Activated T-cell treated with anti-CD3 and anti-CD28 coated beads, Interleukin-2, amount 50 U/mL, for 4 hours (primary cell): ENCODE data around the gene LINC01488. TPM values are rescaled to one million over a fixed set of nuclear protein-coding genes. Genes with fewer than 3 reads are reported as not detected.
A peak's percentile ranks its signal among the peaks of the same experiment; 100 is the strongest.

Experiments
- ATAC-seq, 2 donors: fragments of 200-7000 bp; cut with Tn5 transposase; one replicate each; pipeline ENCODE4 v1.10.0; 2021
- DNase-seq: peaks from one replicate; pipeline ENCODE4 v3.0.0-alpha.2; 2020
- H3K27me3 Mint-ChIP-seq: one replicate; pipeline ENCODE4 v1.8.0; 2021; ENCODE audit warnings: low read depth, mixed read lengths
- H3K36me3 Mint-ChIP-seq: one replicate; pipeline ENCODE4 v1.8.0; 2022; ENCODE audit warnings: mixed read lengths; ENCODE audit not compliant: insufficient read depth
- H3K4me1 Mint-ChIP-seq: one replicate; pipeline ENCODE4 v1.8.0; 2021; ENCODE audit warnings: low read depth, mixed read lengths
- H3K4me3 Mint-ChIP-seq: one replicate; pipeline ENCODE4 v1.8.0; 2021; ENCODE audit warnings: mild to moderate bottlenecking, moderate library complexity, mixed read lengths
- H3K9me3 Mint-ChIP-seq: one replicate; pipeline ENCODE4 v1.8.0; 2021; ENCODE audit warnings: mixed read lengths
- total RNA-seq, 3 donors: library from RNA; stranded (reverse); gene quantifications; one replicate each; pipeline ENCODE4 v1.2.1, GENCODE V29; 2021

LINC01488 gene
- total RNA-seq, 3 donors from 2014 or later = not detected

DNA sequence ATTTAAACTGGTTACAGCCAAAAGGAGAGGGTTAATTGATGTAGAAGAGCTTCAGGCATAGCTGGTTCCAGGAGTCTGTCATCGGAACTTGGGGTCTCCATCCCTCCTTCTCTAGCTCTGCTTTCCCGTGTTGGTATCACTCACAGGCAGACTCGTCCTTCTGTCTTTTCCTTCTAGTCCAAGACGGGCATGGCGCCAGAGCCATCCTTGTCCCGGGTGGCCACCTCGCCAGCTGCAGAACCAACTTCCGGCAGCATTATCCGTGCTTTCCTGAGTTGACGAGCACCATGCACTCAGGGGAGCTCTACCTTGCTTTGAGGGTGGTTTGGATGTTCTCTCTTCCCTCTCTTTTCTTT is 14.7 kb downstream of the LINC01488 start:
- Mint-ChIP-seq H3K4me3 (no peak overlapping the region), H3K36me3 (no peaks in the 10 kb centered on the region), H3K4me1 (no peaks in the 10 kb centered on the region), H3K27me3 (peaks cover 24% of the 10 kb centered on the region), H3K9me3 (no peaks in the 10 kb centered on the region)
- DNase-seq (no peak), ATAC-seq (no peak)

DNA sequence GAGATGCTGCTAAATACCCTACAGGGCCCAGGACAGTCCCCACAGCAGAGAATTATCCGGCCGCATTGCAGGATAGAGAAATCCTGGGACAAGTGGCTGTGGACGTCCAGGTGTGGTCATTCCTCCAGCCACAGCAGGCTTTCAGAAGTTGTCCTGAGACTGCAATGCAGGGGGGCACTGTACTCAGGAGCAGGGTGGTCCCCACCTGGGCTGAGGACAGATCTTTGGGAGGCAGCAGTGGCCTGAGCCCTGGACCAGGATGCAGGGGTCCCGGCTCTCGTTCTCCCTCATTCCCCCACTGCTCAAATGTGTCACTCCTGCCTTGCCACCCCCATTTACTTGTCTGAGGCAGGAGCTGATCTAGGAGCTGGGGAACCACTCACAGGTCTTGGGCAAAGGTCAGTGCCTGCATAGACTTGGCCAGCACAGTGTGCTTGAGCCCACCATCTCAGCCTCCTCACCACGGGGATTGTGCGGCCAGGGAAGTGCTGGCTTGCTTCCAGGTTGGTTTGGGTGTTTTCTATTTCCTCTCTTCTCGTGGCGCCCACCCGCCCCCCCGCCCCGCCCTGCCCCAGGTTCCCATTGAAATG is 15.3 kb downstream of the LINC01488 start:
- ATAC-seq = no peak
- no peak for DNase-seq
- Mint-ChIP-seq H3K9me3 (no peaks in the 10 kb centered on the region), H3K4me1 (no peaks in the 10 kb centered on the region), H3K4me3 (no peak overlapping the region), H3K36me3 (no peaks in the 10 kb centered on the region), H3K27me3 (peaks cover 21% of the 10 kb centered on the region)

DNA sequence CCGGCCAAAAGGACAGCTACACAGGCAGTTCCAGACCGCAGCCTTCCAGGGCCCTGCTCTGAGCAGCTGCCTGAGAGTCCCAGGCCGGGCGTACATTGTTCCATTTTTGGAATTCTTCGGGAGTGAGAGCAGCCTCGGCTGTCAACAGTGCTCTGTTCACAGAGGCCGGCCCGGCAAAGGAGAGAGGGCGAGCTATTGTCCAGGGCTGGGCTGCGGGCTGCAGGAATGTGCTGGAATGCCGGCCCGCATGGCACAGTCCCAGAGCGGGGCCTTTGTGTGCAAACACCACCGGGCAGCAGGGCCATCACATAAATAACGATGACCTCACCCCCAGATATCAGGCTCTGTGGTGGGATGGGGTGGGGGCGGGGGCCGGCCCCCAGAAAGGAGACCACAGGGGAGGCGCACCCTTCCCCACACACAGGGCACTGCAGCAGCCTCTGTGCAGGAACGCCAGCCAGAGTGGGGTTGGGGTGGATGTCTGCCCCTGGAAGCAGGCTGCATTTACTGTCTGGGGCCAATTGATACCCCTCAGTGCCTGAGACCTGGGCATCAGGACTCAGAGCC is 15.8 kb downstream of the LINC01488 start:
- Mint-ChIP-seq H3K9me3 (no peaks in the 10 kb centered on the region), H3K4me3 (no peak overlapping the region), H3K4me1 (no peaks in the 10 kb centered on the region), H3K36me3 (no peaks in the 10 kb centered on the region), H3K27me3 (peaks cover 21% of the 10 kb centered on the region)
- DNase-seq (no peak), ATAC-seq (no peak)

DNA sequence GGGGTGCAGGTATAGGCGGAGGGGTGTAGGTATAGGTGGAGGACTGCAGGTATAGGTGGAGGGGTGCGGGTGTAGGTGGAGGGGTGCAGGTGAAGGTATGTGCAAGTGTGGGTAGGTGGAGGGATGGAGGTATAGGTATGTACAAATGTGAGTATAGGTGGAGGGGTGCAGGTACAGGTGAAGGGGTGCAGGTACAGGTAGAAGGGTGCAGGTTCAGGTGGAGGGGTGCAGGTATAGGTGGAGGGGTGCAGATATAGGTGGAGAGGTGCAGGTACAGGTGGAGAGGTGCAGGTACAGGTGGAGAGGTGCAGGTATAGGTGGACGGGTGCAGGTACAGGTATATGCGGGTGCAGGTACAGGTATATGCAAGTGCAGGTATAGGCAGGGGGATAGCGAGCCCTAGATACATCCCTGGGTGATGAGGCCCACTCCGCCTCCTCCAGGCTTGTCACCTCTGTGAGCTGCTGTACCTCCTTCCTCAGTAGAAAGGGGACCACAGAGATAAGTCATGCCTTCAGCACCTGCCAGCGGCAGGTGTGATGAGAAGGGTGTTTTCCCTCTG is 17.2 kb downstream of the LINC01488 start:
- H3K27me3 Mint-ChIP-seq = peaks cover 19% of the 10 kb centered on the region
- ATAC-seq = no peak
- DNase-seq = no peak
- H3K4me3 Mint-ChIP-seq = no peak overlapping the region
- no peaks in the 10 kb centered on the region for H3K9me3 Mint-ChIP-seq
- peaks cover 3% of the 10 kb centered on the region for H3K4me1 Mint-ChIP-seq
- H3K36me3 Mint-ChIP-seq = no peaks in the 10 kb centered on the region

DNA sequence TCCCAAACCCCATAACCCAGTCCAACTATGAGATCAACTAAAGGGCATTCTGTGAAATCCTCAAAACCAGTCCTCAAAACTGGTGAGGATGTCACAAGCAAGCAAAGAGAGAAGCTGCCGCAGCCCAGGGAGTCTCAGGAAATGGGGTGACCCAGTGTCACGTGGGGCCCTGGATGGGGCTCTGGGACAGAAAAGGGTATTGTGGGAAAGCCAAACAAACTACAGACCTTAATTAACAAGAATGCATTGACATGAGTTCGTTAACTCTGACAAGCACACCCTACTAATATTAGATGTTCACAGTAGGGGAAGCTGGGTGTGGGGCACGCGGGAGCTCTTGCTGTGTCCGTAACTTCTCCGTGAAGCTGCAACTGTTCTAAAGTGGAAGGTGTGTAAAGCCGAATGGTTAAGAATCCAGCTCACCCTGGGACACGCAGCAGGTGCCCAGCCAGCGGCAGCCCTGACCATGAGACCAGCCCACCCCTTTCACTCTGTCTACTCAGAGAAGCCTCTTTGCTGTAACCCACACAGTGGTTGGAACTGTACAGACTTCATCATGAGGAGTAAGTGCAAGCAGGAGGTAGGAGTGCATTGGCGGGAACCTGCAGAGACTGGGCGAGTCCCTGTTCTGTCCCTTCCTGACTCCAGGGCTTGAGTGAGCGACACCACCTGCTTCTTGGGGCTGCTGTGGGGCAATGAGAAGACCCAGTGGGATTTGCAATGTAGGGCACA is 17.9 kb downstream of the LINC01488 start:
- Mint-ChIP-seq H3K36me3 (no peaks in the 10 kb centered on the region), H3K27me3 (peaks cover 15% of the 10 kb centered on the region)

DNA sequence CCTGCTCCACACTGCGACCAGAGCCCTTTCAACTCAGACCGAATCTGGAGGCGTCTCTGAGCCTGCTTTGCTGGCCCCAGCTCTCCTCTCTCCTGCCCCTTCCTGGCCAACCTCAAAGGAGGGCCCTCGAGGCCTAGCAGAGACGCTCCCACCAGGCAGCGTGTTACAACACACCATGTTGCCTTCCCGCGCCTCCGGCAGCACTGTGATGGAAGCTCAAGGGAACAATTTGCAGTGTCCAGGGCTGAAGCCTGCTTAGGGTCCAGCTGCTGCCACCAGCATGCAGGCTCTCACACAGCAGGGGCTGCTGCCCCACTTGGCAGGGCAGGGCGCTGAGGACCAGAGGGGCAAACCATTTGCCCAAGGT is 18.4 kb downstream of the LINC01488 start:
- Mint-ChIP-seq H3K27me3 (peaks cover 10% of the 10 kb centered on the region), H3K4me3 (no peak overlapping the region), H3K4me1 (peaks cover 3% of the 10 kb centered on the region), H3K9me3 (no peaks in the 10 kb centered on the region), H3K36me3 (no peaks in the 10 kb centered on the region)
- ATAC-seq (no peak), DNase-seq (no peak)

More for the DNA sequence above, 17.9 kb downstream of the LINC01488 start:
- ATAC-seq (no peak), DNase-seq (no peak)
- Mint-ChIP-seq H3K4me1 (peaks cover 3% of the 10 kb centered on the region), H3K9me3 (no peaks in the 10 kb centered on the region), H3K4me3 (no peak overlapping the region)

DNA sequence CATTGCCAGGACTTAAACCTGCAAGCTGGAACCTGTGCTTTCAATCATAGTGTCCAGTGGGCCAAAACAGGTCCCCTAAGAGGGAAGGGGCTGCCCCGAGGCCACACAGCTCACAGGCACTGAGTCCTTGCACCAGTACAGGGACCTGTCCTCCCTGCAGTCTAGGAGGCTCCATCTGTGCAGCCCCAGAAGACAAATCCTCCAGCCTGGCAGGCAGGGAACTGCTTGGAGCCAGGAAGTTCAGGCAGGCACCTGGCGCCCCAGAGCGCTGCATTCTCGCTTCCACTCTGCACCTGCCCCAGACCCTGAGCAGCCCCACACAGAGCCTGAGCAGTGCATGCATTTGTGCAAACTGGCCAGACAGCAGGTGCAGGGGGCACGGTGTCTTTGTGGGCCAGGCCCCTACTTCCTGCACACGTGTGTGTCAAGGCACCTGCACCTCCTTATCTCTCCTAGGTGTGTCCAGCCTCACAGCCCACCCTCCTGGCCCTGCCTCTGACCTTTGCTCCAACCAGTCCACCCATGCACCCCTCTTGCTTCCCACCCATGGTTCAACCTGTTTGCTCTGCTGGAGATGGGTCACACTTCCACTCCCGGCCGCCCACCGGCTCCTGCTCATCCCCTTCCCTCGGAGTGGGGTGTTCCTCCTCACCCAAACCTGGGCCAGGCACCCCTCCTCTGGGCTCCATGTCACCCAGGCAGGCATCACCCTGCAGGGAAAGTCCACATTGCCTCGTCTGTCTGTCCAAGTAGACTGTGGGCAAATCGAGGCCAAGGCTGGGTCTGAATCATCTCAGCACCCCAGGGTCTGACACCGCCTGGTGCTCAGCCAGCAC is 19.0 kb downstream of the LINC01488 start:
- Mint-ChIP-seq H3K4me1 (peaks cover 3% of the 10 kb centered on the region), H3K9me3 (no peaks in the 10 kb centered on the region), H3K36me3 (no peaks in the 10 kb centered on the region), H3K27me3 (peaks cover 10% of the 10 kb centered on the region), H3K4me3 (no peak overlapping the region)
- DNase-seq (no peak), ATAC-seq (peak in 1 of 2 donors; percentile 21)

DNA sequence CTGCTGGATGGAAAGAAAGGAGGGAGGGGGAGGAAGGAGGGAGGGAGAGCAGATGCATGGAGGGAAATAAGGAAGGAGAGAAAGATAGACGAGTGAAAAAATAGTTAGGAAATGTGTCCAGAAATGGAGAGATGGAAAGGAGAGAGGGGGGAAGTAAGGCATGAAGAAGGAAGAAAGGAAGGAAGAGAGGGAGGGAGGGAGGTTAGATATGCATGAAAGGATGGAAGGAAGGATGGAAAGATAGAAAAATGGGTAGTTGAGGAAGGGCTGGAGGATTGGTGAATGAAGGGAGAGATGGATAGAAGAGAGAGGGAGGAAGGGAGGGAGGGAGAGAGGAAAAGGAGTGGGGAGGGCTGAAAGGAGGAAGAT is 19.6 kb downstream of the LINC01488 start:
- Mint-ChIP-seq H3K4me1 (peaks cover 3% of the 10 kb centered on the region), H3K27me3 (peaks cover 7% of the 10 kb centered on the region), H3K36me3 (no peaks in the 10 kb centered on the region), H3K4me3 (no peak overlapping the region), H3K9me3 (no peaks in the 10 kb centered on the region)
- no peak for DNase-seq
- ATAC-seq = no peak

DNA sequence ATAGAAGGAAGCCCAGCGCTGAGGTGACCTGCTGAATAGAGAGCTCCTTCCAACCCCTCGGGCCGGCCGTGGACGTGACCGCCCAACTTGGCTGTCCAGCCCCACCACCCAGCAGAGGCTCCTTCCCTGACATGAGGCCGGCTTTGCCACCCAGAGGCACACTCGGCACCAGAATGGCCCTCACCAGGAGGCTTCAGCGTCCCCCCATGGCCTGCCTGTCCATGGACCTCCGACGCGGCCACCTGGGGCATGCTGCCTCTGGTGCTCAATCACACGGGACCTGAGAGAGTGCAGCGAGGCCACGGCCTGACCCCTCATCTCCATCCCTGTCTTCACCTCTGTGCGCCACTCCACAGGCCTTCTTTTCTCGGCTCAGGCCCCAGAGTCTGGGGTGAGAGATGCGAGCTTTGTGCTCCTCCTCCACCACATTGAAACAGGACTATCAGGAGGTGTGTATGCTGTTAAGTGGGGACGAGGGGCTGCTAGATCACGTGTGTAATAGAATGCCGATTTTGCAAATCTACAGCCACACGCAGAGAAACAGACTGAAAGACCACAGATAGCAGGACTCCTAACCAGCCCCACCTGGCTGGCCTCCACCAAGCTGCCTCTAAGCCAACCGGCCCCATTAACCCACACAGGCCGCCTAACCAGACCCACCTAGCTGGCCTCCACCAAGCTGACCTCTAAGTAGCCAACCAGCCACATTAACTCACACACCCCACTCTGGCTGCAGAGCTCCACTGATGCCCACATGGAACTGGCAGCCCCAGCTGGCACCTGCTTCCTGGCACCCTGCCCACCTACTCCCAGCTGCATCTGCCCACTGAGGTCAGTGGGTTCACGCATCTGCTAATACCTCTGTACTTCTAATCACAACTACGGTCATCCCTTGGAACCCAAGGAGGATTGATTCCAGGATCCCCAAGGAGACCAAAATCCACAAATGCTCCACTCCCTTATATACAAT is 20.7 kb downstream of the LINC01488 start:
- Mint-ChIP-seq H3K4me3 (no peak overlapping the region), H3K9me3 (no peaks in the 10 kb centered on the region), H3K4me1 (peaks cover 3% of the 10 kb centered on the region), H3K36me3 (no peaks in the 10 kb centered on the region), H3K27me3 (peaks cover 3% of the 10 kb centered on the region)
- DNase-seq (no peak), ATAC-seq (no peak)

DNA sequence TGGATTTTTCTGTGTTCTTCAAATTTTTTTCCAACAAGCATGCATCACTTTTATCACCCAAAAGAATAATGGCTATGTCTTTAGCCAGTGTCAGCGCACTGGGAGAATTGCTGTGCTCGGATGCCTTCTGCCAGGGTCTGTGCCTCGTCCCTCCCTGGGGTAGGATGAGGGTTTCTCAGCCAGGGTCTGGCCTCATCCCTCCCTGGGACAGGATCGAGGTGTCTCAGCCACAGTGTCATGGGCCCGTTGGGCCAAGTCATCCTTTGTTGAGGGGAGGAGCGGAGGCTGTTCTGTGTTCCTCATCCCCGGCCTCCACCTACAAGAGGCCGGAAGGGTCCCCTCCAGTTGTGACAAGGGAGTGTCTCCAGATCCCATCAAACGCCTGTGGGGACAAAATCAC is 22.7 kb downstream of the LINC01488 start:
- peaks cover 6% of the 10 kb centered on the region for H3K4me1 Mint-ChIP-seq
- DNase-seq (no peak), ATAC-seq (no peak)

DNA sequence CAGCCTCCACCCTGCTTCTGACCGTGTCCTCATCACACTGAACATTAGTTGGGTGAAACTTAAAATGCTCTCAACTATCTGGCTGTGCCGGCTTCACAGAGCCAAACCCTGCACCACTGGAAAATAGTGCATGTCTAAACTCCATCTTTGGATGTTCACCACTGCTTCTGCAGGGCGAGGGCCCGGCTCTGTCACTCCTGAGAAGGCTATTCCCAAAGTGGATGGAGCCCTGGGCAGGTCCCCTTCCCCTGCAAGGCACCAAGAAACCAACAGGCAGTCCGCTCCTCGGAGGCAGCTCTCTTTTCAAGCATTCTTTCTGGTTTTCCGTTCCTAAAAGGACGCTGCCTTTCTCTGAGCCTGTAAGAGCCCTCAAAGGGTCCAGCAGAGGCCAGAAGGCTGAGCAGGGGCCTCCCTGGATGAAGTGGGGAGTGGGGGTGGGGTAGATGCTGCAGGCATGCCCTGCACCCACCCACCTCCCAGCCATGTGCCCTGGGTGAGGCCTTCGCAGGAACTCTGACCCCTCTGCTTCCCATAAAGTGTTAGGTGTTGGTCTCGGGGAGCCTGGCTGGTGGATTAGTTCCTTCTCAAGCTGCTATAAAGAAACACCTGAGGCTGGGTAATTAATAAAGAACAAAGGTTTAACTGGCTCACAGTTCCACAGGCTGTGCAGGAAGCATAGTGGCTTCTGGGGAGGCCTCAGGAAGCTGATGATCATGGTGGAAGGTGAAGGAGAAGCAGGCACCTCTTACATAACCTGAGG is 23.3 kb downstream of the LINC01488 start:
- peaks cover 8% of the 10 kb centered on the region for H3K4me1 Mint-ChIP-seq
- no peak overlapping the region for H3K4me3 Mint-ChIP-seq
- ATAC-seq = no peak
- H3K36me3 Mint-ChIP-seq = no peaks in the 10 kb centered on the region
- DNase-seq = no peak
- H3K27me3 Mint-ChIP-seq = peaks cover 3% of the 10 kb centered on the region
- no peaks in the 10 kb centered on the region for H3K9me3 Mint-ChIP-seq

More for the DNA sequence above, 22.7 kb downstream of the LINC01488 start:
- no peak overlapping the region for H3K4me3 Mint-ChIP-seq
- H3K36me3 Mint-ChIP-seq = no peaks in the 10 kb centered on the region
- H3K27me3 Mint-ChIP-seq = peaks cover 3% of the 10 kb centered on the region
- no peaks in the 10 kb centered on the region for H3K9me3 Mint-ChIP-seq

DNA sequence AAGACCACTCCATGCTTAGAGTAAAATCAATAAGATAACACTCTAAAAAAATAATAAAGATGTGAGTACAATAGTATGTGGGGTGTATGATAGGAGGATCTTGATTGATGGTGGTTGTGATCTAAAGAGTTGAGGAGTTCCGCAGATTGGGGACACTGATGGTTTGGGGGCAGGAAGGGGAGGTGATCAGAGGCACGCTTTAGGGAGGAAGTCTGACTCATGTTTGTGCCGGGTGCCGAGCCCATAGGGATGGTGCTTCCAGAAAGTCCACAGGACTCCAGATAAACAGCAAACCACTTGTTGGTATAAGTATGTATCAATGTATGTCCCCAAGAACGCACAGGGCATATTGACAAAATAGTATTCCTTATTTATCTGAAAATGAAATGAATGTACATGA is 27.5 kb downstream of the LINC01488 start:
- Mint-ChIP-seq H3K4me3 (no peak overlapping the region), H3K27me3 (peaks cover 3% of the 10 kb centered on the region), H3K9me3 (no peaks in the 10 kb centered on the region), H3K4me1 (peaks cover 5% of the 10 kb centered on the region), H3K36me3 (no peaks in the 10 kb centered on the region)
- ATAC-seq (no peak), DNase-seq (no peak)

DNA sequence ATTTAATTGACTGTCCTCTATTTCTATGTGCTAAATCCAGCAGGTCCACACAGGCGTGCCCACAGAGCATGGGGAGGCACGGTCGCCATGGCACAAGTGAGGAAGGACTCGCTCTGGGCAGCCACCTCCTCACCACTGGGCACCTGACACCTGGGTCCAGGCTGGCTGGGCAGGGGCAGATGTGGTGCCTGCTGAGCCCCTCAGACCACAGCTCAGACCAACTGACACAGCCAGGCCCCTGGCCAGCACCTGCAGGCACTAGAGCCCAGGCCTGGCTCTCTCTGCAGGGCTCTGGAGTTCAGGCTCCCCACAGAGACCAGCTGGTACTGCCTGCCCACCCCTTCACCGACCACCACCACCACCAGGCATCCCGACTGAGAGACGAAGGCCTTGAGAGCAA is 27.9 kb downstream of the LINC01488 start:
- DNase-seq (no peak), ATAC-seq (no peak)
- H3K9me3 Mint-ChIP-seq = no peaks in the 10 kb centered on the region
- H3K27me3 Mint-ChIP-seq = peaks cover 3% of the 10 kb centered on the region
- H3K4me1 Mint-ChIP-seq = peaks cover 5% of the 10 kb centered on the region
- H3K4me3 Mint-ChIP-seq = no peak overlapping the region
- no peaks in the 10 kb centered on the region for H3K36me3 Mint-ChIP-seq
